PFSK-1 (cell line): ENCODE results near the gene AKAP6.

Source experiments
- FOXP2 ChIP-seq: optimal IDR thresholded peaks from 2 replicates; pipeline ENCODE3; 2011; ENCODE audit warnings: borderline replicate concordance, control low read depth, inconsistent platforms; ENCODE audit not compliant: insufficient read depth; ENCODE audit errors: extremely low read length, extremely low read depth
- POLR2AphosphoS5 ChIP-seq: IDR thresholded peaks from 2 replicates; pipeline ENCODE4 v1.6.1; 2012; ENCODE audit warnings: low read depth, mild to moderate bottlenecking, control low read depth, low read length, moderate library complexity
- SIN3A ChIP-seq: IDR thresholded peaks from 2 replicates; pipeline ENCODE4 v1.6.1; 2012; ENCODE audit warnings: mild to moderate bottlenecking, low read length, moderate library complexity, borderline replicate concordance; ENCODE audit not compliant: insufficient read depth
- TAF1 ChIP-seq: IDR thresholded peaks from 2 replicates; pipeline ENCODE4 v1.6.1; 2012; ENCODE audit warnings: low read length, control low read depth, borderline replicate concordance; ENCODE audit not compliant: insufficient read depth
- TF ChIP-seq, protein P1 (sequence below), 2 experiments: IDR thresholded peaks; 2 replicates each; pipeline versions ENCODE4 v1.6.1 to v1.8.0; 2011 to 2012; ENCODE audit warnings: low read depth in 2 of 2, low read length in 2 of 2, control low read depth in 1 of 2, inconsistent platforms in 1 of 2, mild to moderate bottlenecking in 1 of 2, moderate library complexity in 1 of 2; ENCODE audit not compliant: insufficient read depth in 1 of 2

Gene AKAP6

DNA sequence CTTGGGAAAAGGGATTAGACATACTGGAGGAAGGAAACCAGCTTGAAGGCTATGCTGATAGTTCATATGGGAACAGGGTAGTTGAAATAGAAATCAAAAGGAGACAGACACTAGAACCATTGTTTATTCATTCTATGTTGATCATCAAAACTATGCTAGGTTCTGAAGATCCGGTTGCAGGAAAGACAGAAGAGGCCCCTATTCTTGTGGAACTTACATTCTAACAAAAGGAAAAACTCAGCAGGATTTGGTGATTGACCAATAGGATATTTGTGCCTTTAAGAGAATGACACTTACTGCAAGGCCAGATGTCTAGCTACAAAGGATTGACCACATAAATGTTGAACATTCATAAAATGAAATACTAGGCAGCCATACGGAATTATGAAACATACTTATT, 179.2 kb downstream of the AKAP6 start:
- TF ChIP-seq POLR2AphosphoS5 (no peak), FOXP2 (no peak), TAF1 (no peak), SIN3A (no peak)
- TF ChIP-seq, protein P1, sequence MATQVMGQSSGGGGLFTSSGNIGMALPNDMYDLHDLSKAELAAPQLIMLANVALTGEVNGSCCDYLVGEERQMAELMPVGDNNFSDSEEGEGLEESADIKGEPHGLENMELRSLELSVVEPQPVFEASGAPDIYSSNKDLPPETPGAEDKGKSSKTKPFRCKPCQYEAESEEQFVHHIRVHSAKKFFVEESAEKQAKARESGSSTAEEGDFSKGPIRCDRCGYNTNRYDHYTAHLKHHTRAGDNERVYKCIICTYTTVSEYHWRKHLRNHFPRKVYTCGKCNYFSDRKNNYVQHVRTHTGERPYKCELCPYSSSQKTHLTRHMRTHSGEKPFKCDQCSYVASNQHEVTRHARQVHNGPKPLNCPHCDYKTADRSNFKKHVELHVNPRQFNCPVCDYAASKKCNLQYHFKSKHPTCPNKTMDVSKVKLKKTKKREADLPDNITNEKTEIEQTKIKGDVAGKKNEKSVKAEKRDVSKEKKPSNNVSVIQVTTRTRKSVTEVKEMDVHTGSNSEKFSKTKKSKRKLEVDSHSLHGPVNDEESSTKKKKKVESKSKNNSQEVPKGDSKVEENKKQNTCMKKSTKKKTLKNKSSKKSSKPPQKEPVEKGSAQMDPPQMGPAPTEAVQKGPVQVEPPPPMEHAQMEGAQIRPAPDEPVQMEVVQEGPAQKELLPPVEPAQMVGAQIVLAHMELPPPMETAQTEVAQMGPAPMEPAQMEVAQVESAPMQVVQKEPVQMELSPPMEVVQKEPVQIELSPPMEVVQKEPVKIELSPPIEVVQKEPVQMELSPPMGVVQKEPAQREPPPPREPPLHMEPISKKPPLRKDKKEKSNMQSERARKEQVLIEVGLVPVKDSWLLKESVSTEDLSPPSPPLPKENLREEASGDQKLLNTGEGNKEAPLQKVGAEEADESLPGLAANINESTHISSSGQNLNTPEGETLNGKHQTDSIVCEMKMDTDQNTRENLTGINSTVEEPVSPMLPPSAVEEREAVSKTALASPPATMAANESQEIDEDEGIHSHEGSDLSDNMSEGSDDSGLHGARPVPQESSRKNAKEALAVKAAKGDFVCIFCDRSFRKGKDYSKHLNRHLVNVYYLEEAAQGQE (IDR thresholded peaks at IDR 0.05; ENCODE audit: insufficient read depth in 1 of 2, low read depth in 2 of 2, low read length in 2 of 2) = no peak

DNA sequence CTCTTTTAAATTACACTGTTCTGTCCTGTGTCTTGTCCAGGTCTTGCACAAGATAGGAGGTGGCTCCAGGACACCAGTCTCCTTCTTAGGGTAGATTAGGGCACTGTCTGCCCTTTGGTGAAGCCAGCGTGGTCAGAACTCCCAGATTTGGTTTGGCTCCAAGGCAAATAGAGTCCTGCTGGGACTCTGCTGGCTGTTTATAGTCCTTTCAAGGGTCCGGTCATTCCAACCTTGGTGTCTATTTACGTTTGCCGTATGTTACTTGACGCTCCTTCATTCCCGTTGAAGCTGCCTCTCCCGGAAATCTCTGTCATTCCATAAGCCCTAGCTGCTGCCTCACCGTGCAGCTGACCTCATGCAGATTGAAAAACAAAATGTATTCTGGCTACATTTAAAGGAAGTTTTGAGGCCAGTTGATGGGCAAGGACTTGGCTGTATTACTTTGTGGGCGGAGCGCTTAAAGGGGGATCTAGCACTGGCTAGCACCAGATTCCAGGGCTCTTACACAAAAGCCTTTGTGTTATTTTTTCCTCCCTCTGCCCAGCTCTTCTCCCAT, 180.6 kb downstream of the AKAP6 start:
- TF ChIP-seq TAF1 = no peak
- TF ChIP-seq FOXP2 = no peak
- TF ChIP-seq, protein P1 (IDR thresholded peaks at IDR 0.05; ENCODE audit: insufficient read depth in 1 of 2, low read depth in 2 of 2, low read length in 2 of 2) = no peak
- no peak for TF ChIP-seq SIN3A

GRCh38 chr14:32510815-32511214, 181.7 kb downstream of the AKAP6 start:
- no peak for TF ChIP-seq SIN3A
- TF ChIP-seq, protein P1 (IDR thresholded peaks at IDR 0.05; ENCODE audit: insufficient read depth in 1 of 2, low read depth in 2 of 2, low read length in 2 of 2) = no peak
- no peak for TF ChIP-seq POLR2AphosphoS5
- TF ChIP-seq TAF1 = no peak
- TF ChIP-seq FOXP2 = no peak

DNA sequence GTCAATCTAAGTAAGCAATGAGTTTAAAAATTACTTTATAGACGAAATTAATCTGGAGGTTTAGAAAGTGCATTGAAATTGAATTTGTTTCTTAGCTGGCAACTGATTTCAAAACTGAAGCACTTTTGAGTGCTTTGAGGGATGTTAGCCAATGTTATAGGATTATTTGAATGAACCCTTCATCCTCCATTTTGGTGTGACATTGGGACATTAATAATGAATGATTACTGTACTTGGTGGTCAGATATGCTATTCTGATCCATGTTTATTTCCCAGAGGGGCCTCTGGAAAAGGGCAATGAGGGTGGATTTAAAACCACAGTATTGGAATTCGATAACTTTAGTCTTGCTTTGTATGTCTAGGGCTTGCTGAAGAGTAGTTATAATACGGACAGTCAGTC, 183.2 kb downstream of the AKAP6 start:
- no peak for TF ChIP-seq FOXP2

DNA sequence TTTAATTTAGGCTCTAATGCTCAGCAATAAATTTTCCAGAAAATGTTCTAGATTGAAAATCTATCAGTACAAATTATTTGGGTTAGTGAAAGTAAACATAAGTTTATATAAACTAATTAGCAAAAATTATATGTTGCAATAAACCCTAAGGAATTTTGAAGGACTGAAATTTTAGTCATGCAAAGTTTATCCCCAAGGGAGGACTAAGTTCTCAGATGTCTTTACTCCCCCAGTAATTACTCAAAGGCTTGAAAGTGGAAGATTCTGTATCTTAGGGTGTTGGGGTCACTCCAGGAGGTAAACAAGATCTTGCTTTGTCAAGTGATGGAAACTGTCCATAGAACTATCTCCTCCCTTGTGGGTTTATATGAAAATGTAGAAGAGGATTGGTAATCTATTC, 183.7 kb downstream of the AKAP6 start:
- TF ChIP-seq TAF1 (no peak), POLR2AphosphoS5 (no peak), FOXP2 (no peak), SIN3A (no peak)
- TF ChIP-seq, protein P1 (IDR thresholded peaks at IDR 0.05; ENCODE audit: insufficient read depth in 1 of 2, low read depth in 2 of 2, low read length in 2 of 2) = no peak
